ENCODE measurements around the gene CPSF7. TPM values are rescaled to one million over a fixed set of nuclear protein-coding genes. Genes with fewer than 3 reads are reported as not detected.
A peak's percentile ranks its signal among the peaks of the same experiment; 100 is the strongest.

Gene CPSF7
- total RNA-seq, 1 donor from 2014 or later: 75.8 TPM

DNA sequence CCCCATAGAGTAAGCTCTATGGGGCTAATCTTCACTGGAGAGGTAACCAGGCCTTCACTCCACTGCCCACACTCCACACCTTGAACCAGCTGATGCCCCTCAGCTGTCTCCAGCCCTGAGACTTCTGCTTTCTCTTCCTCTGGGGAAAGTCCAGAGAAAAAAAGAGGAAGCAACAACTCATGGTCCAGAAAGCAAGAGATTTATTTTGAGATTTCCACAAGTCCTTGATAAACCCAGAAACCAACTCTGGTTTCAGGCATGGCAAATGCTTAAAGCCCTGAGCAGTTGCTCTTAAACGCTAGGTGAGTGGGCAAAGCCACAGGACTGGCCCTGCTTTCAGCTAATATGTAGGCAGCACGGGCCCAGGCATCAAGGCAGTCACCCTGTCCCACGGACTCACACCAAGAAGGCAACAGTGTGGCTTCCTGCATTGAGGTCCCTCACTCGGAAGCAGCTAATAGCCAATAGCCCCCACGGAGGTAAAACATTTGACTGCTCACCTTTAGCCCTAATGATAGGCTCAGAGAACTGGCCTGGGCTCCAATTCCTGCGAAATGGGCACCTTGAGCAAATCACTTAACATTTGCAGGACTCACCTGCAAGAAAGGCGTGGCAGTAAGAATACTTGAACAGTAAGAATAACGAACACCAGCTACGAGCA is 72.4 kb downstream of the CPSF7 start:
- H3K27ac ChIP-seq: peak overlapping the region; percentile 49
- no peak for DNase-seq
- peaks cover 19% of the 10 kb centered on the region for H3K36me3 ChIP-seq
- peaks cover 30% of the 10 kb centered on the region for H3K4me1 ChIP-seq
- ATAC-seq: peak; percentile 20
- intact Hi-C loops (cut with DNase I): no loop called here
- no peaks in the 10 kb centered on the region for H3K9me3 ChIP-seq
- no peaks in the 10 kb centered on the region for H3K27me3 ChIP-seq
- TF ChIP-seq CTCF (IDR thresholded peaks at IDR 0.05): no peak
- no peak overlapping the region for H3K4me3 ChIP-seq

- H3K4me3 ChIP-seq: no peak overlapping the region
- no peaks in the 10 kb centered on the region for H3K27me3 ChIP-seq
- H3K4me1 ChIP-seq: peaks cover 30% of the 10 kb centered on the region
- DNase-seq (no peak), ATAC-seq (no peak)
- TF ChIP-seq CTCF (IDR thresholded peaks at IDR 0.05): no peak
- no peaks in the 10 kb centered on the region for H3K9me3 ChIP-seq
- peaks cover 26% of the 10 kb centered on the region for H3K36me3 ChIP-seq
- no peak overlapping the region for H3K27ac ChIP-seq
- intact Hi-C loops (cut with DNase I): no loop called here
Measured at GRCh38 chr11:61356706-61357105, 73.1 kb downstream of the CPSF7 start.

GRCh38 chr11:61354208-61354607 is 75.6 kb downstream of the CPSF7 start:
- intact Hi-C loops (cut with DNase I): no loop called here
- H3K36me3 ChIP-seq: peaks cover 48% of the 10 kb centered on the region
- ATAC-seq: no peak

GRCh38 chr11:61353131-61354067 is 76.4 kb downstream of the CPSF7 start:
- ATAC-seq: no peak
- no peak overlapping the region for H3K27ac ChIP-seq
- no peaks in the 10 kb centered on the region for H3K27me3 ChIP-seq
- H3K4me3 ChIP-seq: no peak overlapping the region
- no peaks in the 10 kb centered on the region for H3K9me3 ChIP-seq
- H3K4me1 ChIP-seq: peaks cover 17% of the 10 kb centered on the region
- DNase-seq: no peak
- intact Hi-C loops (cut with DNase I): no loop called here
- TF ChIP-seq CTCF (IDR thresholded peaks at IDR 0.05): no peak
- H3K36me3 ChIP-seq: peaks cover 55% of the 10 kb centered on the region

More at GRCh38 chr11:61354208-61354607, 75.6 kb downstream of the CPSF7 start:
- peaks cover 17% of the 10 kb centered on the region for H3K4me1 ChIP-seq
- H3K9me3 ChIP-seq: no peaks in the 10 kb centered on the region
- H3K4me3 ChIP-seq: no peak overlapping the region
- no peak for TF ChIP-seq CTCF (IDR thresholded peaks at IDR 0.05)
- H3K27ac ChIP-seq: no peak overlapping the region
- no peaks in the 10 kb centered on the region for H3K27me3 ChIP-seq
- DNase-seq: no peak

Other genes starting within 250 kb of the CPSF7 start
- not detected for gene PGA3, start 226.5 kb downstream of the CPSF7 start, total RNA-seq
- gene PGA4, start 207.6 kb downstream of the CPSF7 start, total RNA-seq: 0.67 TPM
- gene PGA5, start 188.8 kb downstream of the CPSF7 start, total RNA-seq: not detected
- gene VWCE, start 134.7 kb downstream of the CPSF7 start, total RNA-seq: 1.5 TPM
- 126 TPM for gene DDB1, start 96.9 kb downstream of the CPSF7 start, total RNA-seq
- 32.1 TPM for gene TKFC, start 96.7 kb downstream of the CPSF7 start, total RNA-seq
- 50.3 TPM for gene CYB561A3, start 68.1 kb downstream of the CPSF7 start, total RNA-seq
- gene TMEM138, start 67.6 kb downstream of the CPSF7 start, total RNA-seq: 46.3 TPM
- 9.3 TPM for gene TMEM216, start 37.4 kb downstream of the CPSF7 start, total RNA-seq
- gene SDHAF2, start 149 bp upstream of the CPSF7 start, total RNA-seq: 34.1 TPM
- gene LRRC10B, start 78.8 kb upstream of the CPSF7 start, total RNA-seq: 0.29 TPM
- 4.8 TPM for gene SYT7, start 151.1 kb upstream of the CPSF7 start, total RNA-seq

All from upper lobe of right lung (tissue), 1 donor.